Fibroblast of lung (primary cell): ENCODE data around the gene TMEM198. TPM values are rescaled to one million over a fixed set of nuclear protein-coding genes. Genes with fewer than 3 reads are reported as not detected.

Experiments used
- DNase-seq, 2 donors: peaks; one replicate each; pipeline versions ENCODE4 v3.0.0 to v3.0.0-alpha.2; 2010; ENCODE audit warnings: low read depth in 2 of 2
- H2AFZ ChIP-seq: 2 replicates; pipeline ENCODE4 v1.5.1; 2012; ENCODE audit warnings: low read length, control low read depth, inconsistent platforms
- H3K27ac ChIP-seq: 2 replicates; pipeline ENCODE4 v1.5.1; 2011; ENCODE audit warnings: low read length, control low read depth; ENCODE audit not compliant: insufficient read depth
- H3K27me3 ChIP-seq: 2 replicates; pipeline ENCODE4 v1.5.1; 2011; ENCODE audit warnings: mild to moderate bottlenecking, low read length; ENCODE audit not compliant: control insufficient read depth, insufficient read depth
- H3K36me3 ChIP-seq: 2 replicates; pipeline ENCODE4 v1.5.1; 2011; ENCODE audit warnings: low read length; ENCODE audit not compliant: control insufficient read depth, insufficient read depth
- H3K4me1 ChIP-seq: 2 replicates; pipeline ENCODE4 v1.5.1; 2011; ENCODE audit warnings: low read length; ENCODE audit not compliant: control insufficient read depth, insufficient read depth; ENCODE audit errors: extremely low read depth
- H3K4me2 ChIP-seq: 2 replicates; pipeline ENCODE4 v1.5.1; 2011; ENCODE audit warnings: low read length, control low read depth; ENCODE audit not compliant: insufficient read depth; ENCODE audit errors: extremely low read depth
- H3K4me3 ChIP-seq, 4 experiments: fragments of 200-600 bp in 1 of 4; sonication (generic) in 1 of 4; replicated peaks in 1 of 4; 2 replicates each; pipeline ENCODE4 v1.5.1; 2011 to 2016; ENCODE audit warnings: low read length in 4 of 4, low read depth in 3 of 4, mild to moderate bottlenecking in 3 of 4, control low read depth in 2 of 4, inconsistent platforms in 1 of 4, mixed read lengths in 1 of 4; ENCODE audit not compliant: insufficient read depth in 1 of 4; ENCODE audit errors: control extremely low read depth in 1 of 4
- H3K79me2 ChIP-seq: 2 replicates; pipeline ENCODE4 v1.5.1; 2012; ENCODE audit warnings: mild to moderate bottlenecking, low read length, inconsistent platforms; ENCODE audit not compliant: control insufficient read depth, insufficient read depth
- H3K9ac ChIP-seq: 2 replicates; pipeline ENCODE4 v1.5.1; 2011; ENCODE audit warnings: mild to moderate bottlenecking, low read length, control low read depth; ENCODE audit not compliant: insufficient read depth
- H3K9me3 ChIP-seq: 2 replicates; pipeline ENCODE4 v1.5.1; 2012; ENCODE audit warnings: low read depth, low read length; ENCODE audit not compliant: control insufficient read depth, insufficient read depth
- H4K20me1 ChIP-seq: 2 replicates; pipeline ENCODE4 v1.5.1; 2011; ENCODE audit warnings: low read length; ENCODE audit not compliant: control insufficient read depth, insufficient read depth; ENCODE audit errors: extremely low read depth
- CTCF ChIP-seq, 2 donors: IDR thresholded peaks in 1 of 2; conservative IDR thresholded peaks in 1 of 2; 1 replicate in 1 of 2; 2 replicates in 1 of 2; pipeline ENCODE4 v1.5.1; 2011 to 2012; ENCODE audit warnings: low read length in 2 of 2, control low read depth in 1 of 2, inconsistent platforms in 1 of 2, low read depth in 1 of 2, mild to moderate bottlenecking in 1 of 2
- EZH2 ChIP-seq: IDR thresholded peaks from 2 replicates; pipeline ENCODE4 v1.5.1; 2012; ENCODE audit warnings: low read length, control low read depth, mild to moderate bottlenecking; ENCODE audit errors: missing control alignments
- polyA plus RNA-seq, 2 donors: library from polyadenylated mRNA; depleted of rRNA in 1 of 2; stranded (reverse) in 1 of 2; unstranded in 1 of 2; fragments of >200 nt; gene quantifications; 2 replicates each; pipeline ENCODE4 v1.2.1, GENCODE V29; 2011 to 2012; ENCODE audit warnings: missing spikeins in 1 of 2
- total RNA-seq: library from RNA; depleted of rRNA; stranded (reverse); fragments of >200 nt; gene quantifications from 2 replicates; pipeline ENCODE4 v1.2.1, GENCODE V29; 2014

TMEM198 gene
- total and polyA plus RNA-seq, 2 donors (not counting 1 experiment from before 2014, with no cell fraction given) = 0.70 to 0.99 TPM

GRCh38 chr2:219578811-219579613 lies 35.2 kb downstream of the TMEM198 start:
- TF ChIP-seq EZH2 (no peak), CTCF (conservative IDR thresholded peaks at IDR 0.05 in 1 of 2, IDR thresholded peaks at IDR 0.05 in 1 of 2; ENCODE audit: low read depth in 1 of 2, low read length in 2 of 2) (no peak)
- no peak overlapping the region for H3K9ac ChIP-seq
- DNase-seq = peak in 1 of 2 donors; percentile 76
- no peaks in the 10 kb centered on the region for H4K20me1 ChIP-seq
- no peaks in the 10 kb centered on the region for H3K4me1 ChIP-seq
- H3K4me3 ChIP-seq = no peak overlapping the region
- H3K9me3 ChIP-seq = no peaks in the 10 kb centered on the region
- no peak overlapping the region for H3K4me2 ChIP-seq
- no peaks in the 10 kb centered on the region for H3K79me2 ChIP-seq
- peaks cover 25% of the 10 kb centered on the region for H3K27me3 ChIP-seq
- no peaks in the 10 kb centered on the region for H3K36me3 ChIP-seq
- H3K27ac ChIP-seq = no peak overlapping the region
- no peak overlapping the region for H2AFZ ChIP-seq

GRCh38 chr2:219581346-219581745 lies 37.5 kb downstream of the TMEM198 start:
- H3K27ac ChIP-seq = no peak overlapping the region
- no peak overlapping the region for H3K9ac ChIP-seq
- H3K27me3 ChIP-seq = peaks cover 23% of the 10 kb centered on the region
- no peak overlapping the region for H3K4me2 ChIP-seq
- no peak overlapping the region for H3K4me3 ChIP-seq
- H3K9me3 ChIP-seq = no peaks in the 10 kb centered on the region
- H4K20me1 ChIP-seq = no peaks in the 10 kb centered on the region
- H3K4me1 ChIP-seq = no peaks in the 10 kb centered on the region
- no peak for TF ChIP-seq EZH2
- no peak for DNase-seq
- H3K36me3 ChIP-seq = no peaks in the 10 kb centered on the region
- H2AFZ ChIP-seq = no peak overlapping the region
- no peaks in the 10 kb centered on the region for H3K79me2 ChIP-seq

GRCh38 chr2:219591091-219591490 lies 47.3 kb downstream of the TMEM198 start:
- no peaks in the 10 kb centered on the region for H4K20me1 ChIP-seq
- no peak overlapping the region for H3K4me2 ChIP-seq
- no peak for TF ChIP-seq EZH2
- TF ChIP-seq CTCF (conservative IDR thresholded peaks at IDR 0.05 in 1 of 2, IDR thresholded peaks at IDR 0.05 in 1 of 2; ENCODE audit: low read depth in 1 of 2, low read length in 2 of 2) = no peak
- no peak overlapping the region for H2AFZ ChIP-seq
- H3K4me1 ChIP-seq = no peaks in the 10 kb centered on the region
- no peak overlapping the region for H3K4me3 ChIP-seq
- no peak overlapping the region for H3K27ac ChIP-seq
- DNase-seq = no peak
- peaks cover 3% of the 10 kb centered on the region for H3K27me3 ChIP-seq
- H3K79me2 ChIP-seq = no peaks in the 10 kb centered on the region
- H3K36me3 ChIP-seq = no peaks in the 10 kb centered on the region
- H3K9me3 ChIP-seq = no peaks in the 10 kb centered on the region
- no peak overlapping the region for H3K9ac ChIP-seq
